WTC11 (cell line): ENCODE results near the gene RILPL1. TPM values are rescaled to one million over a fixed set of nuclear protein-coding genes. Genes with fewer than 3 reads are reported as not detected.
A peak's percentile ranks its signal among the peaks of the same experiment; 100 is the strongest.

ENCODE experiments used
- ATAC-seq: fragments of 200-7000 bp; cut with Tn5 transposase; 2 replicates; pipeline ENCODE4 v1.10.0; 2021; ENCODE audit warnings: mild to moderate bottlenecking, moderate library complexity
- CTCF ChIA-PET: fragments of 300-600 bp; sonication (Branson Sonifier 250); formaldehyde crosslinking; loops from one replicate; lab custom pipeline; 2021; ENCODE audit warnings: antibody characterized with exemption; lab: Charles Lee
- POLR2A ChIA-PET: fragments of 350-600 bp; sonication (Branson Sonifier 250); formaldehyde crosslinking; loops from one replicate; lab custom pipeline; 2021; ENCODE audit warnings: antibody characterized with exemption; lab: Charles Lee
- DNase-seq: peaks from one replicate; pipeline ENCODE4 v3.0.0; 2021; ENCODE audit warnings: low spot score
- H3K27ac Mint-ChIP-seq: 2 replicates; pipeline ENCODE4 v1.8.0; 2021; ENCODE audit warnings: mixed read lengths
- H3K27me3 Mint-ChIP-seq: 2 replicates; pipeline ENCODE4 v1.8.0; 2021; ENCODE audit warnings: low read depth, mild to moderate bottlenecking, moderate library complexity, mixed read lengths
- H3K36me3 Mint-ChIP-seq: 2 replicates; pipeline ENCODE4 v1.8.0; 2021; ENCODE audit warnings: mixed read lengths
- H3K4me1 Mint-ChIP-seq: 2 replicates; pipeline ENCODE4 v1.8.0; 2022; ENCODE audit warnings: mixed read lengths
- H3K4me3 Mint-ChIP-seq: 2 replicates; pipeline ENCODE4 v1.8.0; 2021; ENCODE audit warnings: mild to moderate bottlenecking, moderate library complexity, mixed read lengths
- H3K9me3 Mint-ChIP-seq: 2 replicates; pipeline ENCODE4 v1.8.0; 2021; ENCODE audit warnings: mixed read lengths
- CTCF ChIP-seq: fragments of 200-600 bp; IDR thresholded peaks from 2 replicates; pipeline ENCODE4 v1.8.0; 2022; ENCODE audit warnings: antibody characterized with exemption
- EMX1 ChIP-seq: fragments of 250-450 bp; sonication (Bioruptor Pico); IDR thresholded peaks from 2 replicates; pipeline ENCODE4 v1.8.0; 2021; ENCODE audit warnings: mild to moderate bottlenecking
- FOXJ3 ChIP-seq: sonication (generic); formaldehyde crosslinking; IDR thresholded peaks from 2 replicates; pipeline ENCODE4 v1.9.0; 2021; ENCODE audit warnings: missing genetic modification reagents, mild to moderate bottlenecking, borderline replicate concordance
- KAT7 ChIP-seq: sonication (generic); formaldehyde crosslinking; IDR thresholded peaks from 2 replicates; pipeline ENCODE4 v1.8.1; 2023; ENCODE audit warnings: missing genetic modification reagents, mild to moderate bottlenecking, borderline replicate concordance
- MLX ChIP-seq: sonication (generic); formaldehyde crosslinking; IDR thresholded peaks from 2 replicates; pipeline ENCODE4 v1.8.1; 2023; ENCODE audit warnings: mild to moderate bottlenecking, missing genetic modification reagents, moderate library complexity
- NFATC4 ChIP-seq: fragments of 250-450 bp; sonication (Bioruptor Pico); IDR thresholded peaks from 2 replicates; pipeline ENCODE4 v1.9.0; 2021; ENCODE audit warnings: mild to moderate bottlenecking
- PREB ChIP-seq: sonication (generic); formaldehyde crosslinking; IDR thresholded peaks from 2 replicates; pipeline ENCODE4 v1.8.1; 2022; ENCODE audit warnings: mild to moderate bottlenecking, missing genetic modification reagents, moderate library complexity, borderline replicate concordance
- PRRX2 ChIP-seq: fragments of 250-450 bp; sonication (Bioruptor Pico); IDR thresholded peaks from 2 replicates; pipeline ENCODE4 v1.8.0; 2021; ENCODE audit warnings: mild to moderate bottlenecking
- RELA ChIP-seq: sonication (generic); formaldehyde crosslinking; IDR thresholded peaks from 2 replicates; pipeline ENCODE4 v1.8.1; 2022; ENCODE audit warnings: missing genetic modification reagents, mild to moderate bottlenecking, borderline replicate concordance
- SMAD4 ChIP-seq: sonication (generic); formaldehyde crosslinking; IDR thresholded peaks from 2 replicates; pipeline ENCODE4 v1.8.0; 2022; ENCODE audit warnings: mild to moderate bottlenecking, missing genetic modification reagents
- SOX15 ChIP-seq: fragments of 250-450 bp; sonication (Bioruptor Pico); IDR thresholded peaks from 2 replicates; pipeline ENCODE4 v1.9.0; 2021; ENCODE audit warnings: mild to moderate bottlenecking
- STAT6 ChIP-seq: sonication (generic); formaldehyde crosslinking; conservative IDR thresholded peaks from 2 replicates; pipeline ENCODE4 v1.8.1; 2023; ENCODE audit warnings: mild to moderate bottlenecking, low read depth, missing genetic modification reagents, moderate library complexity
- TEAD1 ChIP-seq: sonication (generic); formaldehyde crosslinking; IDR thresholded peaks from 2 replicates; pipeline ENCODE4 v1.8.0; 2022; ENCODE audit warnings: mild to moderate bottlenecking, missing genetic modification reagents
- TEAD4 ChIP-seq: sonication (generic); formaldehyde crosslinking; IDR thresholded peaks from 2 replicates; pipeline ENCODE4 v1.8.0; 2022; ENCODE audit warnings: mild to moderate bottlenecking, missing genetic modification reagents
- ZNF263 ChIP-seq: sonication (generic); formaldehyde crosslinking; IDR thresholded peaks from 2 replicates; pipeline ENCODE4 v1.8.1; 2022; ENCODE audit warnings: low read depth, mild to moderate bottlenecking, moderate library complexity, missing genetic modification reagents
- ZNF317 ChIP-seq: sonication (generic); formaldehyde crosslinking; IDR thresholded peaks from 2 replicates; pipeline ENCODE4 v1.8.1; 2023; ENCODE audit warnings: low read depth, mild to moderate bottlenecking, moderate library complexity, missing genetic modification reagents, borderline replicate concordance
- ZNF425 ChIP-seq: fragments of 250-450 bp; sonication (Bioruptor Pico); conservative IDR thresholded peaks from 2 replicates; pipeline ENCODE4 v1.9.0; 2021; ENCODE audit warnings: mild to moderate bottlenecking
- ZSCAN18 ChIP-seq: fragments of 250-450 bp; sonication (Bioruptor Pico); IDR thresholded peaks from 2 replicates; pipeline ENCODE4 v2.1.2; 2022; ENCODE audit warnings: mild to moderate bottlenecking, moderate library complexity
- total RNA-seq: library from RNA; stranded (reverse); gene quantifications from 3 replicates; pipeline ENCODE4 v1.2.3, GENCODE V29; 2021

RILPL1 gene
- total RNA-seq, 1 experiment from 2014 or later, result 8.2 TPM

- TF ChIP-seq STAT6 (no peak), RELA (no peak), CTCF (no peak), TEAD1 (CRISPR knock-in tag) (no peak), MLX (CRISPR knock-in tag) (no peak), TEAD4 (CRISPR knock-in tag) (no peak)
Observed at GRCh38 chr12:123449249-123449733, 84.2 kb downstream of the RILPL1 start (continued).

- ChIA-PET POLR2A (no interaction called here), CTCF (interaction anchor here (0.6 to 1.2 kb wide), 2 partner anchors 10 to 79 kb away, joined by 3 read pairs; partner anchors contain the start of gene RILPL2)
- H3K27ac Mint-ChIP-seq, result no peak overlapping the region
- no peaks in the 10 kb centered on the region for H3K9me3 Mint-ChIP-seq
- peaks cover 3% of the 10 kb centered on the region for H3K4me1 Mint-ChIP-seq
- no peak overlapping the region for H3K4me3 Mint-ChIP-seq
- no peaks in the 10 kb centered on the region for H3K27me3 Mint-ChIP-seq
- no peak for DNase-seq
- no peak for TF ChIP-seq NFATC4 (CRISPR knock-in tag)
- TF ChIP-seq SMAD4 (CRISPR knock-in tag), result no peak
- TF ChIP-seq STAT6, result no peak
- no peak for ATAC-seq
- no peaks in the 10 kb centered on the region for H3K36me3 Mint-ChIP-seq
Observed at GRCh38 chr12:123446333-123446713, 87.2 kb downstream of the RILPL1 start.

GRCh38 chr12:123445388-123446332, 87.9 kb downstream of the RILPL1 start:
- no peak overlapping the region for H3K4me3 Mint-ChIP-seq
- POLR2A ChIA-PET, result no interaction called here
- TF ChIP-seq ZNF263, result no peak
- no peak for TF ChIP-seq SOX15
- TF ChIP-seq ZNF317 (CRISPR knock-in tag), result no peak
- no peak for TF ChIP-seq RELA
- no peak for TF ChIP-seq EMX1 (CRISPR knock-in tag)
- no peak for TF ChIP-seq KAT7 (CRISPR knock-in tag)
- no peak for TF ChIP-seq PREB (CRISPR knock-in tag)
- no peak for TF ChIP-seq ZNF425 (CRISPR knock-in tag)
- no peak for TF ChIP-seq FOXJ3 (CRISPR knock-in tag)
- no peak for TF ChIP-seq PRRX2
- TF ChIP-seq ZSCAN18 (CRISPR knock-in tag), result no peak

More at GRCh38 chr12:123445388-123446332, 87.9 kb downstream of the RILPL1 start:
- DNase-seq (no peak), ATAC-seq (peak; percentile 30; the same call in 1 of the 2 replicates)
- no peaks in the 10 kb centered on the region for H3K36me3 Mint-ChIP-seq
- no peak overlapping the region for H3K27ac Mint-ChIP-seq
- H3K27me3 Mint-ChIP-seq, result no peaks in the 10 kb centered on the region
- CTCF ChIA-PET, result interaction anchor here (0.6 to 1.2 kb wide), 2 partner anchors 9 to 79 kb away, joined by 3 read pairs; partner anchors contain the start of gene RILPL2
- peaks cover 3% of the 10 kb centered on the region for H3K4me1 Mint-ChIP-seq
- H3K9me3 Mint-ChIP-seq, result no peaks in the 10 kb centered on the region
